Measurements from ENCODE around the gene PABPC1L.

GRCh38 chr20:44948107-44948506 lies 38.2 kb downstream of the PABPC1L start:
- no peak for TF ChIP-seq POLR2AphosphoS5 (IDR thresholded peaks at IDR 0.05)
- no peak for TF ChIP-seq POLR2A (IDR thresholded peaks at IDR 0.05)
- TF ChIP-seq CTCF (IDR thresholded peaks at IDR 0.05) = no peak
- no peak for TF ChIP-seq EP300 (IDR thresholded peaks at IDR 0.05)
